ENCODE results near the gene TUBA4B.

The TUBA4B gene

DNA sequence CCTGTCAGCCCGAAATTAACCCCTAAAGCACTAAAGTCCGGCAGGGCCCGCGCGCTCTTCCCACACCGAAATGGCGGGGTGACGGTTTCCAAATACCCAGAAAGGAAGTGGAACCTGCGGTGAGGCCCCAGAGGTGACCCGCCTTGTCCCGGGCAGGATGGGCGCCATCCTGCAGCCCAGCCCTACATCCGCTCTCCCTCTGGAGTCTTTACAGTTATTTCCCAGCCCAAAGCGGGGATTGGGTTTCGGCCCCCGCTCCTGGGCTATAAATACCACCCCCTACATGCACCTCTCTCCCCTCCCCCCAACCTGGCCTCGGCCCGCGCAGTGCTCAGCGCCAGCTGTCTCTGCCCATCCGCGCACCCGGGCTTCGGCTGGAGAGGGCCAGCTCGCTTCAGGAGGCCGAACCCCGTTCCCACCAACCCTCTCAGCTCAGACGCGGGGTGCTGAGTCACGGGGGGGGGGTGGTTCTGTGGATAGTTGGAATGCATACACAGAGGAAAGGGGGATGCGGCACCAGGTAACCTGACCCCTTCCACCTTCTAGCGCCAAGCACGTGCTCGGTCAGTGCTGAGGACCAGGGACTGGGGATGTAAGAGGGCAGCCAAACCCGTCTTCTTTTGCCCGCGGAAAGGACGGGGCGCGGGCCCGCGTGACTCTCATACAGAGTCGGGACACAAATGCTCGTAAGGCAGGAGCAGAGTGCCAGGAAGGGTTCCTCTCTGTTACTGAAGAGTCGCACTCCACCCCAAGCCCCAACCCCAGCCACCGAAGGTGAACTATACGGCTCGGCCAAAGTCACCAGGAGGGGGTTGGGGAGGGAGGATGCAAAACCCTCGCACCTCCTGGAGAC is at the start of gene TUBA4B:
Gene TUBA4B, plus strand, starts transcription at position 344 of the 853 bp plus-strand sequence. Its CDS starts 165 bp downstream, at position 509.
- peak; percentile 20 for ATAC-seq
- TF ChIP-seq RARB (CRISPR knock-in tag; IDR thresholded peaks at IDR 0.05) (no peak), ZC3H10 (CRISPR knock-in tag; IDR thresholded peaks at IDR 0.05) (no peak), BACH2 (CRISPR knock-in tag; IDR thresholded peaks at IDR 0.05; ENCODE audit: borderline replicate concordance) (no peak), ZFP3 (CRISPR knock-in tag; IDR thresholded peaks at IDR 0.05) (no peak), SNAI2 (CRISPR knock-in tag; IDR thresholded peaks at IDR 0.05) (no peak), GLIS3 (CRISPR knock-in tag; IDR thresholded peaks at IDR 0.05) (no peak), ESRRG (CRISPR knock-in tag; IDR thresholded peaks at IDR 0.05) (no peak), OSR1 (CRISPR knock-in tag; IDR thresholded peaks at IDR 0.05) (no peak), ZFP30 (CRISPR knock-in tag; IDR thresholded peaks at IDR 0.05) (no peak), ZNF8 (CRISPR knock-in tag; IDR thresholded peaks at IDR 0.05) (no peak), ISL1 (CRISPR knock-in tag; IDR thresholded peaks at IDR 0.05) (no peak), TCF4 (CRISPR knock-in tag; IDR thresholded peaks at IDR 0.05; ENCODE audit: borderline replicate concordance) (no peak), ZNF565 (CRISPR knock-in tag; conservative IDR thresholded peaks at IDR 0.05; ENCODE audit: low read depth) (no peak), PPARA (CRISPR knock-in tag; IDR thresholded peaks at IDR 0.05; ENCODE audit: borderline replicate concordance) (no peak), PATZ1 (CRISPR knock-in tag; IDR thresholded peaks at IDR 0.05; ENCODE audit: borderline replicate concordance) (no peak), ARNTL (CRISPR knock-in tag; IDR thresholded peaks at IDR 0.05; ENCODE audit: borderline replicate concordance, low read depth) (no peak)
- TF ChIP-seq, protein P1, sequence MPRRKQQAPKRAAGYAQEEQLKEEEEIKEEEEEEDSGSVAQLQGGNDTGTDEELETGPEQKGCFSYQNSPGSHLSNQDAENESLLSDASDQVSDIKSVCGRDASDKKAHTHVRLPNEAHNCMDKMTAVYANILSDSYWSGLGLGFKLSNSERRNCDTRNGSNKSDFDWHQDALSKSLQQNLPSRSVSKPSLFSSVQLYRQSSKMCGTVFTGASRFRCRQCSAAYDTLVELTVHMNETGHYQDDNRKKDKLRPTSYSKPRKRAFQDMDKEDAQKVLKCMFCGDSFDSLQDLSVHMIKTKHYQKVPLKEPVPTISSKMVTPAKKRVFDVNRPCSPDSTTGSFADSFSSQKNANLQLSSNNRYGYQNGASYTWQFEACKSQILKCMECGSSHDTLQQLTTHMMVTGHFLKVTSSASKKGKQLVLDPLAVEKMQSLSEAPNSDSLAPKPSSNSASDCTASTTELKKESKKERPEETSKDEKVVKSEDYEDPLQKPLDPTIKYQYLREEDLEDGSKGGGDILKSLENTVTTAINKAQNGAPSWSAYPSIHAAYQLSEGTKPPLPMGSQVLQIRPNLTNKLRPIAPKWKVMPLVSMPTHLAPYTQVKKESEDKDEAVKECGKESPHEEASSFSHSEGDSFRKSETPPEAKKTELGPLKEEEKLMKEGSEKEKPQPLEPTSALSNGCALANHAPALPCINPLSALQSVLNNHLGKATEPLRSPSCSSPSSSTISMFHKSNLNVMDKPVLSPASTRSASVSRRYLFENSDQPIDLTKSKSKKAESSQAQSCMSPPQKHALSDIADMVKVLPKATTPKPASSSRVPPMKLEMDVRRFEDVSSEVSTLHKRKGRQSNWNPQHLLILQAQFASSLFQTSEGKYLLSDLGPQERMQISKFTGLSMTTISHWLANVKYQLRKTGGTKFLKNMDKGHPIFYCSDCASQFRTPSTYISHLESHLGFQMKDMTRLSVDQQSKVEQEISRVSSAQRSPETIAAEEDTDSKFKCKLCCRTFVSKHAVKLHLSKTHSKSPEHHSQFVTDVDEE (CRISPR knock-in tag; IDR thresholded peaks at IDR 0.05), result no peak
- TF ChIP-seq, protein P2, sequence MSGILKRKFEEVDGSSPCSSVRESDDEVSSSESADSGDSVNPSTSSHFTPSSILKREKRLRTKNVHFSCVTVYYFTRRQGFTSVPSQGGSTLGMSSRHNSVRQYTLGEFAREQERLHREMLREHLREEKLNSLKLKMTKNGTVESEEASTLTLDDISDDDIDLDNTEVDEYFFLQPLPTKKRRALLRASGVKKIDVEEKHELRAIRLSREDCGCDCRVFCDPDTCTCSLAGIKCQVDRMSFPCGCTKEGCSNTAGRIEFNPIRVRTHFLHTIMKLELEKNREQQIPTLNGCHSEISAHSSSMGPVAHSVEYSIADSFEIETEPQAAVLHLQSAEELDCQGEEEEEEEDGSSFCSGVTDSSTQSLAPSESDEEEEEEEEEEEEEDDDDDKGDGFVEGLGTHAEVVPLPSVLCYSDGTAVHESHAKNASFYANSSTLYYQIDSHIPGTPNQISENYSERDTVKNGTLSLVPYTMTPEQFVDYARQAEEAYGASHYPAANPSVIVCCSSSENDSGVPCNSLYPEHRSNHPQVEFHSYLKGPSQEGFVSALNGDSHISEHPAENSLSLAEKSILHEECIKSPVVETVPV (CRISPR knock-in tag; IDR thresholded peaks at IDR 0.05), result no peak
- TF ChIP-seq, protein P3, sequence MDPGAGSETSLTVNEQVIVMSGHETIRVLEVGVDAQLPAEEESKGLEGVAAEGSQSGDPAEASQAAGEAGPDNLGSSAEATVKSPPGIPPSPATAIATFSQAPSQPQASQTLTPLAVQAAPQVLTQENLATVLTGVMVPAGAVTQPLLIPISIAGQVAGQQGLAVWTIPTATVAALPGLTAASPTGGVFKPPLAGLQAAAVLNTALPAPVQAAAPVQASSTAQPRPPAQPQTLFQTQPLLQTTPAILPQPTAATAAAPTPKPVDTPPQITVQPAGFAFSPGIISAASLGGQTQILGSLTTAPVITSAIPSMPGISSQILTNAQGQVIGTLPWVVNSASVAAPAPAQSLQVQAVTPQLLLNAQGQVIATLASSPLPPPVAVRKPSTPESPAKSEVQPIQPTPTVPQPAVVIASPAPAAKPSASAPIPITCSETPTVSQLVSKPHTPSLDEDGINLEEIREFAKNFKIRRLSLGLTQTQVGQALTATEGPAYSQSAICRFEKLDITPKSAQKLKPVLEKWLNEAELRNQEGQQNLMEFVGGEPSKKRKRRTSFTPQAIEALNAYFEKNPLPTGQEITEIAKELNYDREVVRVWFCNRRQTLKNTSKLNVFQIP (CRISPR knock-in tag; IDR thresholded peaks at IDR 0.05; ENCODE audit: borderline replicate concordance, low read depth), result no peak

DNA sequence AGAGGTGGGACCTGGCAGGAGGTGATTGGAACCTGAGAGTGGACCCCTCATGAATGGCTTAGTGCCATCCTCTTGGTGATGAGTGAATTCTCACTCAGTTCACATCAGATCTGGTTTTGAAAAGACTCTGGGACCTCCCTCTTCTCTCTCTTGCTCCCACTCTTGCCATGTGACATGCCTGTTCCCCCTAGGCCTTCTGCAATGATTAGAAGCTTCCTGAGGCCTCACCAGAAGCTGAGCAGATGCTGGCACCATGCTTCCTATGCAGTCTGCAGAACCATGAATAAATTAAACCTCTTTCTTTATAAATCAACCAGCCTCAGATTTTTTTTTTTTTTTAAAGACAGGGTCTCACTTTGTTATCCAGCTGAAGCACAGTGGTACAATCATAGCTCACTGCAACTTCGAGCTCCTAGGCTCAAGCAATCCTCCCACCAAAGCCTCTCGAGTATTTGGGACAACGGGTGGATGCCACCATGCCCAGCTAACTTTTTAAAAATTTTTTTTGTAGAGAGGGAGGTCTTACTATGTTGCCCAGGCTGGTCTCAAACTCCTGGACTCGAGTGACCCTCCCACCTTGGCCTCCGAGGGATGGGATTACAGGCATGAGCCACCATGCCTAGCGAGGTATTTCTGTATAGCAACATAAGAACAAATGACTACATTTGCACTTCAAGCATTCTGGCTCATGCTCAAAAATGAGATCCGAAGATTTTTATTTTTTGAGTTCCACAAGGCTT is 48.4 kb upstream of the TUBA4B start:
- no peak for ATAC-seq
- TF ChIP-seq ARNTL (CRISPR knock-in tag; IDR thresholded peaks at IDR 0.05; ENCODE audit: borderline replicate concordance, low read depth), result no peak
- TF ChIP-seq SNAI2 (CRISPR knock-in tag; IDR thresholded peaks at IDR 0.05), result no peak
- TF ChIP-seq ZNF565 (CRISPR knock-in tag; conservative IDR thresholded peaks at IDR 0.05; ENCODE audit: low read depth), result no peak
- TF ChIP-seq, protein P3 (CRISPR knock-in tag; IDR thresholded peaks at IDR 0.05; ENCODE audit: borderline replicate concordance, low read depth), result no peak
- no peak for TF ChIP-seq ZFP3 (CRISPR knock-in tag; IDR thresholded peaks at IDR 0.05)
- no peak for TF ChIP-seq ISL1 (CRISPR knock-in tag; IDR thresholded peaks at IDR 0.05)
- no peak for TF ChIP-seq PATZ1 (CRISPR knock-in tag; IDR thresholded peaks at IDR 0.05; ENCODE audit: borderline replicate concordance)
- no peak for TF ChIP-seq BACH2 (CRISPR knock-in tag; IDR thresholded peaks at IDR 0.05; ENCODE audit: borderline replicate concordance)
- no peak for TF ChIP-seq ZNF70 (CRISPR knock-in tag; IDR thresholded peaks at IDR 0.05)
- no peak for TF ChIP-seq GLIS3 (CRISPR knock-in tag; IDR thresholded peaks at IDR 0.05)
- TF ChIP-seq, protein P2 (CRISPR knock-in tag; IDR thresholded peaks at IDR 0.05), result no peak
- TF ChIP-seq, protein P4, sequence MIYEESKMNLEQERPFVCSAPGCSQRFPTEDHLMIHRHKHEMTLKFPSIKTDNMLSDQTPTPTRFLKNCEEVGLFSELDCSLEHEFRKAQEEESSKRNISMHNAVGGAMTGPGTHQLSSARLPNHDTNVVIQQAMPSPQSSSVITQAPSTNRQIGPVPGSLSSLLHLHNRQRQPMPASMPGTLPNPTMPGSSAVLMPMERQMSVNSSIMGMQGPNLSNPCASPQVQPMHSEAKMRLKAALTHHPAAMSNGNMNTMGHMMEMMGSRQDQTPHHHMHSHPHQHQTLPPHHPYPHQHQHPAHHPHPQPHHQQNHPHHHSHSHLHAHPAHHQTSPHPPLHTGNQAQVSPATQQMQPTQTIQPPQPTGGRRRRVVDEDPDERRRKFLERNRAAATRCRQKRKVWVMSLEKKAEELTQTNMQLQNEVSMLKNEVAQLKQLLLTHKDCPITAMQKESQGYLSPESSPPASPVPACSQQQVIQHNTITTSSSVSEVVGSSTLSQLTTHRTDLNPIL (CRISPR knock-in tag; IDR thresholded peaks at IDR 0.05; ENCODE audit: low read depth), result no peak
